NCI-H2196 treated with DMSO at 0.1 percent for 48 hours (cell line): Measurements from ENCODE around the gene ASCC1.
"Not testable (repeated sequence)": the region's sequence is repeated elsewhere in the genome, so short reads cannot be mapped to it uniquely, and the experiment has no call there.

Experiments
- DNase-seq: peaks from one replicate; lab custom pipeline; 2025; ENCODE audit not compliant: unreplicated experiment; lab: John Stamatoyannopoulos, UW

The ASCC1 gene

DNA sequence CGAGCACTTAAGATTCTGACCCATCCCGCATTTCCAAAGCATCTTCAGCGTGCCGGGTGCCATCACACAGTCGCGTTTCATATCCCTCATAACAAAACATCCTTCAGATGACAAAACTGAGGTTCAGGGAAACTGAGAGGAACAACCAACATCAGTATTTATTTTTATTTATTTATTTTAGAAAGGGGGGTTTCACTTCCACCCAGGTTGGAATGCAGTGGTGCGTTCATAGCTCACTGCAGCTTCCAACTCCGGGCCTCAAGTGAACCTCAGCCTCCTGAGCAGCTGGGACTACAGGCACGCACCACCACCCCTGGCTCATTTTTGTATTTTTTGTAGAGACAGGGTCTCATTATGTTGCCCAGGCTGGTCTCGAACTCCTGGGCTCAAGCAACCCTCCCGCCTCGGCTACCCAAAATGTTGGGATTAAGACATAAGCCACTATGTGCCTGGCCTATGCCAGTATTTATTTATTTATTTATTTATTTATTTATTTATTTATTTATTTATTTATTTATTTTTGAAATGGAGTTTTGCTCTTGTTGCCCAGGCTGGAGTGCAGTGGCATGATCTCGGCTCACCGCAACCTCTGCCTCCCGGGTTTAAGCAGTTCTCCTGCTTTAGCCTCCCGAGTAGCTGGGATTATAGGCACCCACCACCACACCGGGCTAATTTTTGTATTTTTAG lies 33.2 kb upstream of the ASCC1 start:
- not testable (repeated sequence) for DNase-seq

DNA sequence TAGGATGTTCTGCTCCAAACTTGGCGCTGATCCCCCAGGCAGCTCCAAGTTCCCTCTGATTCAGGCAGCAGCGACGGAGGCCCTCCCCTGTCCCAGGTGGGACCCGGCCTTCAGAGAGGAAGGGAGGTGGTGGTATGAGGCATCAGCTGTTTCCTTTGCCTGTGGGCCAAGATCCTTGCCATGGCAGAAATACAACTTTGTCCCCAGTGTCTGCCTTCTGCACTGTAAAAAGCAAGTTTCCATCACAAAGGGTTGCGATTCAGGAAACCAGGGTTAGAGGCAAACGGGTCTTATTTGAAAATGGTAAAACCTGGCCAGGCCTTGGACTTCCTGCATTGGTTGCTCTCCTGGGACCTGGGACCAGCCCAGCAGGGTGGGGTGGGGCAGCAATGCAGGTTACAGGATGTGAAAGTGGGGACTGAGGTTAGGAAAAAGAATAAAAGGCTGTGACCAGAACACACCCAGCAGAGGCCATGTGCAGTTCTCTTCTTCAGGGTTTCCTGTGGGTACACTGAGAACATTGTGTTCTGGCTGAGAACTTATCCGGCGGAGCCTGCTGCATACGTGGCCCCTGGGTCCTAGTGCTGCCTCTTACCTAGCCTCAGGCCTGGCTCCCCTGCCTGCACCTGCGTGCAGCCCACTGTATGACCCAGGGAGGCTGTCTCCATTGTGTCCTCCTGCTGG lies 32.5 kb upstream of the ASCC1 start:
- DNase-seq, result no peak

DNA sequence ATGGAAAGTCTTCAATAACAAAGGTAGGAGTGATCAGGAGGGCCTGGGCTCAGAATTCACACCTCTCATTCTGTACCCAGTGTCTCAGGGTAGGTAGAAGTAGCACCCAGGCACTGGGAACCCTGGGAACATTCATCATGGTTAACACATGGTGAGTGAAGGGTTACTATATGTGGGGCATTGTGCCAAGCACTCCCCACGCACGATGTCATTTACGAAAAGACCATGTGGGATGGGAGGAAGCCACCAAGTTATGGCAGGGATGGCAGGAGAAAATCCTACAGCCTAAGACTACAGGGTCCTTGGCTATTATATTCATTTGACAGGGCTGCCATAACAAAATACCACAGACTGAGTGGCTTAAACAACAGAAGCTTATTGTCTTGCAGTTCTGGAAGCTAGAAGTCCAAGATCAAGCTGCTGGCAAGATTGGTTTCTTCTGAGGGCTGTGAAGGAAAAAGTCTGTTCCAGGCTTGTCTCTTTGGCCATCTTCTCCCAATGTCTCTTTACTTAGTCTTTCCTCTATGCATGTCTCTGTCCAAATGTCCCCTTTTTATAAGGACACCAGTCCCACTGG lies 30.0 kb upstream of the ASCC1 start:
- no peak for DNase-seq

DNA sequence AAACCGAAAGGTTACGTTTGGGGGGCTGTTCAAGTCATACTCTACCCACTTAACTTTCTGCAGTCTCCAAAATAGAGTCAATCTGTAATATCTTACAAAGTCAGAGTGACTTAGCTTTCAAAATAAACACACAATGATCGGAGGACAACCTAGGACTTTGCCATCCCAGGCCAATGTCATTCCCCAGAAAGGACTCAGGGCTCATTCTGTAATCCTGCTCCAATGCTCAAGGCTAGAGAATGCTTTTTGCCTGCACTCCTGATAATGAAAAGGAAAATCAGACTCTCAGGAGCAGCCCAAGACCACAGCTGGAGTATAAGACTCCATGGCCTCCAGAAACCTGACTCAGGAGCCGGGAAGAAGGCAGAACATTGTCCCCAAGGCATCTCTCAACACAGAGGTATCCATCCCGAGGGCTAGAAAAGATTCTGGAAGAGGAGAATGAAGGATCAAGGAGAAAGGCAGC lies 28.5 kb upstream of the ASCC1 start:
- DNase-seq, result no peak

DNA sequence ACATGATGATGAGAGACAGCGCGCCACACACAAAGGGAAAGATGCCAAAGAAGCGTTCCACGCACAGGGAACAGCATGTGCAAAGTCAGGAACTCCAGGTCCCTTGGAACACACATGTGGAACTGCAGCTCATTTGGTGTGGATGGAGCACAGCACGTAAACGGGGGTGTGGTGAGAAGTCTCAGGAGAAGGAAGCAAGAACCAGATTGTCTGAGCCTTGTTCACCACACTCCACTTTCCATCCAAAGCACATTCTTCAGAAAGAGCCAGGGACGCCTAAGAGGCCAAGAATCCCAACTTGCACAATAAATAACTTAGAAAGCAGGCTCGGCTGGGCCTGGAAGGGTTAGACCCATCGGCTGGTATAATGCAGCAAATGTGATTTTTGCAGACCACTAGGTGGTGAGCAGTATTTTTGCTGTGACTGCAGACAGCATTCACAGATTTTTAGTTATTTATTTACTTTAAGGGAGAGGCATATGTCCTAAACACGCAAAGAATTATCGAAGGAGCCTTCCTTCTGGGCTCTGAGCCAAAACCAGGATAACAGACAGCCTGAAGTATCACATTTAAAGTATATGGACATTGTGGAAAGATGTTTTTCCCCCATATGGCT lies 27.9 kb upstream of the ASCC1 start:
- DNase-seq, result no peak

DNA sequence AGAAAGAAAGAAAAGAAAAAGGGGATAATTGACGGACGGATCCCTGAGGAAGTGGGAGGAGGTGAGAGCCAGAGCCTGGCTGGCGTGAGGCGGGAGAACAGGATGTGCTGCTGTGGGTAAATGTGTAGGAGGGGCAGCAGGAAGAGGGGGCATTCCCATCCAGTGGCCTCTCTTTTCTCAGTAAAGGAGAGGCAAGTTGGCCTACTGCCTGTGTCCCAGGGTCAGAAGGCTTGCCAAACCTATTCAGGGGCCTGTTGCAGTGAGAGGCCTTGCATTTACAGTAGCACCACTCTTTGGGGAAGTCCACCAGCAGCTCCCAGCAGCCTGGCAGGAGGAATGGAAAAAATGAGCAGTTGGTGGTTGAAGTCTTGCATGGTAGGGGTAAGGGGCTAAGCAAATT lies 26.6 kb upstream of the ASCC1 start:
- DNase-seq, result no peak

DNA sequence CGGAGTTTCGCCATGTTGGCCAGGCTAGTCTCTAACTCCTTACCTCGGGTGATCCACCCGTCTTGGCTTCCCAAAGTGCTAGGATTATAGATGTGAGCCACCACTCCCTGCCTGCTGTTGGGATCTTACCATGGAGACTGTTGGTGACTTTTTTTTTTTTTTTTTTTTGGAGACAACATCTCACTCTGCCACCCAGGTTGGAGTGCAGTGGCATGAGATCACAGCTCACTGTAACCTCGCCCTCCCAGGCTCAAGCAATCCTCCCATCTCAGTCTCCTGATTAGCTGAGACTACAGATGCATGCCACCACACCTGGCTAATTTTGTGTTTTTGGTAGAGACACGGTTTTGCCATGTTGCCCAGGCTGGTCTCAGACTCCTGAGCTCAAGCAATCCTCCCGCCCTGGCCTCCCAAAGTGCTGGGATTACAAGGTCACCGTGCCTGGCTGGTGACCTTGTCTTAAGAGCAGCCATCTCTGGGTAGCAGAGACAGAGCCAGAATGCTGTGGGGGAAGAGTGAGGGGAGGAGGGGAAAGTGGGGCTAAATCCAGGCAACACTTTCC lies 25.7 kb upstream of the ASCC1 start:
- no peak for DNase-seq

DNA sequence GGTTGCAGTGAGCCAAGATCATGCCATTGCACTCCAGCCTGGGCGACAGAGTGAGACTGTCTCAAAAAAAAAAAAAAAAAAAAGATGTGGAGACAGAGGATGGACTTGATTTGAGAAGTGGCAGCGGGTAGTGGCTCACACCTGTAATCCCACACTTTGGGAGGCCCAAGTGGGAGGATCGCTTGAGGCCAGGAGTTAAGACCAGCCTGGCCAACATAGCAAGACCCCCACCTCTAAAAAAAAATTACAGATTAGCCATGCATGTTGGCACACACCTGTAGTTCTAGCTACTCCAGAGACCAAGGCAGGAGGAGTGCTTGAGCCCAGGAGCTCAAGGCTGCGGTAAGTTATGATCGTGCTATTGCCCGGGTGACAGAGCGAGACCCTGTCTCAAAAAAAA lies 24.3 kb upstream of the ASCC1 start:
- DNase-seq, result no peak

DNA sequence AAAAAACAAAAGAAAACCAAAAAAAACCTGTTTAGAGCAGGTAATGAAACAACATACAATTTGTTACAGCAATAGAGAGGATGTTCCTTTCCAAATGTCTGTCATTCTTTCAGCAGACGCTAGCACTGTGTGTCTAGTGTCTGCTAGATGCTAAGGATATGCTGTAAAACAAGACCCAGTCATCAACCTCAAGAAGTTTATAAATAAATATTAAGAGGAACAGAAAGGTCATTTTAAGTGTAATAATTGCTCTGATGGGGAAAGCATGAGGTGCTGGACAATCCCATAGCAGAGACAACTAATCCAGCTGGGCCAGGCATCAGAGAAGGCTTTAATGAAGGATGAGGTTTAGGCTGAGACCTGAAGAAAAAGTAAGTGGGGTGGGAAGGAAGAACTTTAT lies 23.3 kb upstream of the ASCC1 start:
- no peak for DNase-seq

DNA sequence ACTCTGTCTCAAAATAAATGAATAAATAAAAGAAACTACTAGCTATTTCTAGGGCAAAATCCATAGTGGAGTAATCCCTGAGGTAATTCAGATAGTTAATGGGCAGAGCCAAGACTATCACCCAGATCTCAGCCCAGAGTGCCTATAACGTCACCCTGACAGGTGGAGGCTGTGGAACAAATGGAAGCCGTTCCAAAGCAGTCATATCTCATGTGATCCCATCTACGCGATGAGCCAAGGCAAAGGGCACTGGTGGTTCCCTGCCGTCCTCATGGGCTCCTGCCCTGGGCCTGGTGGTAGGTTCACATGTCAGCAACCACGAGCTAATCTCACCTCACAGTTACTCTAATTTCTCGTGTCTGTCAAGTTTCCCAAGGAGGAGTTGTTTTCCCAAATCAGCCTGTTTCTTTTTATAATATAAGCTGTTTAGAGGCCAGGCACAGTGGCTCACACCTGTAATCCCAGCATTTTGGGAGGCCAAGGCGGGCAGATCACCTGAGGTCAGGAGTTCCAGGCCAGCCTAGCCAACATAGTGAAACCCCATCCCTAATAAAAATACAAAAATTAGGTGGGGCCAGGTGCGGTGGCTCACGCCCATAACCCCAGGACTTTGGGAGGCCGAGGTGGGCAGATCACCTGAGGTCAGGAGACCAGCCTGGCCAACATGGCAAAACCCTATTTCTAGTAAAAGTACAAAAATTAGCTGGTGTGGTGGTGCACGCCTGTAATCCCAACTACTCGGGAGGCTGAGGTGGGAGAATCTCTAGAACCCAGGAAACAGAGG lies 22.5 kb upstream of the ASCC1 start:
- no peak for DNase-seq

DNA sequence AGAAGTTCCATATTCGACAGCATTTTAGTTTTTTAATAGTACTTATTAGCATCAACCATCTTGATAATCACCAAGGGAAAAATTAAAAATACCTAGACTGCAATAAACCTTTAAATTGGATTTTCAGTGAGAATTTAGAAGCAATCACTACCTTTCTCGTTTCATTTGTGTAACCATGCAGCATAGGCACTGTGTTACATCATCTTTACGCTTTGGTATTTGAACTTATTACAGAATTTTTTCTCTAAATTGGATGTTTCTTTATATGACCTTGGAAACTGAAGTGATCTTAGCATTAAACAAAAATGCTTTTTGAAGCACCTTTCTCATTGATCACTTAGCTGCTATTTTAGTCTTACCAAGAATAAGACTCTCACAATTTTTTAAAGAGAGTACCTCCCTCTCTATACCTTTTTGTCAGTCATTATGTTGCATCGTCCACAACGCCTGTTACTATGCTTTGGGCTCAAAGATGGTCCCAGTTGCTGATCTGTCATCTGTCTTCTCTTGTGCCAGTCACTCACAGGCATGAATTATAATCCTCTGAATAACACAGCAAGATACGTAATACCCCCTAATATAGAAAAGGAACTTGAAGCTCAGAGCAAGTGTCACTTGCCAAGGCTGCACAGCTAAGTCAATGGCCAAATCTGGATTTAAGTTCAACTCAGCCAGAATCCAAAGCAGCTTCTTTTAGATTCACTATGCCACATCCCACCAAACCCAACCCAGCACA lies 19.6 kb upstream of the ASCC1 start:
- DNase-seq, result no peak

DNA sequence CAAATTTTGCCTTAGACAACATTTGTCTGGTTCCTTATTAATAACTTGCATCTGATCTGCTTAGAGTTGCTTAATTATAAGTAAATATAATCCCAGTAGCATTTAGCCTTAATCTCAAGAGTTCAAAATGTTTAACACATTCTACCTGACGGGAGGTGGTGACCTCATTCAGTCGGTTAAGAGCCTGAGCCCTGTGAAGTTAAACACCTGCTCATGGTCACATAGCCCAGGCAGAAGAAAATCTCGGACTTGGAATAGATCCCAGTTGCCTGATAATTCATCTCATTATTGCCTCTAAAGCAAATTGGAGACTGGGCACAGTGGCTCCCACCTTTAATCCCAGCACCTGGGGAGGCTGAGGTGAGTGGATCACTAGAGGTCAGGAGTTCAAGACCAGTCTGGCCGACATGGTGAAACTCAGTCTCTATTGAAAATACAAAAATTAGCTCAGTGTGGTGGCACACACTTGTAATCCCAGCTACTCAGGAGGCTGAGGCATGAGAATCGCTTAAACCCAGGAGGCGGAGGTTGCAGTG lies 18.6 kb upstream of the ASCC1 start:
- DNase-seq, result peak; percentile 14

DNA sequence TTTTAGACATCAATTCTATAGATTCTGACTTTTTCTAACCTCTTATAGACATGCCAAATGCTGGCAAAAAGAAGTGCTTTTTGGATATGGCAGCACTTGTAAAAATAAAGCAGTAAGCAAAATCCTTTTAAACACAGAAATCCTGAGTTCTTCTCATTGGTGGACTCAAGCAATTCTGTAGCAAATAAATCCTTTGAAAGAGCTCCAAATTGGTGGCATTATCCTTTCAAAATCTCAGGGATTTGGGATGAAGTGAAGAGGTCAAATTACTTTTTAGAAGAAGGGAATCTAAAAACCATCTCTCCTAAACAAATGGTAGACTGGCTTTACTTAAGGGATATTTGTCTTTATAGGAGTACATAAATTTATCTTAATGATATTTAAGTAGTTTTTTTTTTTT lies 17.5 kb upstream of the ASCC1 start:
- no peak for DNase-seq

DNA sequence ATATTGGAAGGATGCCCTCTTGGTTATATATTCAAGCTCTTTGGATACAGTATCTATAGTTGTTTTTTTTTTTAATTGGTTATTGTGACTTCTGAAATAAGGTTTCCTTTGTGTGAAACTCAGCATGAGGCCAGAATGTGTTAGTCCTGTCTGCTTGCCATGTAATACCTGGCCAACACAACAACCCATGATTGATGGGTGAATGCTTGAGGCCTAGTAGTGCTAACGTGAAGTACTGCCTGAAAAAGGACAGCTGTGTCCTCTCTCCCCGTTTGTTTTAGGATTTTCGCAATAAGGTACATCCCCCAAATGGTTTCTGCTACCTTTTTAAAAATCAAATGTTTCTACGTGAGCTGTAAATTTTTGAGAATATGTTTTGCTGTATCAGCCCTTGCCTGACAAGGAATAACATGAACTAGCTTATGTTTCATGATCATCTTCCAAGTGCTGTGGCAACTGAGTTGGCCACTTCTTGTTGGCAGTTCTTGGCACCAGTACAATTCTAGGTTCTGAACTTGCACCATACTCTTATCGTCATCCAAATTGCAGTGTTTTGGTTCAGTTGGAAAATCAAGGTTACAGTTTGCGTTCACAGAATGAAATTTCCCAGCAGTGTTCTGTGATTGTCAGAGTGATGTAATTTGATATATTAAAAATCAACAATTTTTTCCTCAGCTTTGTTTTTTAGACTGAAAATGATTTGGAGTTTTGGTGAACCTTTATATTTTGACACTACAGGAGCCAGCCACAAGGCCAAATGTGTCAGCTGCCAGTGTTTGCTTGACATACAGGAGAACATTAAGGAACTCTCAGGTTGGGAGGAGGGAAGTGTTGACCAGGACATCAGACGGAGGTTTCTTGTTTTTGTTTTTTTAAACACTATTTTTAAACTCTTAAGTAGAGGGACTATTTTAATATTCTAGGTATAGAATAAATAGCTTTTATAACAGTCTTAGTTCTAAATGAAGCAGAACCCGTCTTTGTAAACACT lies 13.5 kb upstream of the ASCC1 start:
- DNase-seq, result no peak

DNA sequence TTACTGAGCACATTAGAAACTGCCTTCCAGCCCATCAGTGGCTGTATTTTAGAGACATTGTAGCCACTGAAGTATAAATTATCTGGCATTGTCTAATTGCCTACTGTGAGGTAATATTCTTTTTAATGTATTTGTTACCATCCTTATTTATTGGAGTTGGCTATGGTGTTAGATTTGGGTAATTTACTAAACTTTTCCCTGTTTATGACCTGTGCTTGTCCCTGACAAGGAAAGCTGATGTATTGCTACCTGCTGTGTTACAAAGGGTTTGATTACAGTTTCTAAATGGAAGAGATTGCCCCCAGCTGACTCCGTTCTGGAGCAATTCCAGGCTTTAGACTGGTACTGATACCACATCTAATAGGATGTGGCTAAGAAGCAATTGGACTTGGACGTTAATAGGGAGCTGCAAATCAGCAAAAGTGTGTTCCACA lies 12.3 kb upstream of the ASCC1 start:
- peak; percentile 18 for DNase-seq

DNA sequence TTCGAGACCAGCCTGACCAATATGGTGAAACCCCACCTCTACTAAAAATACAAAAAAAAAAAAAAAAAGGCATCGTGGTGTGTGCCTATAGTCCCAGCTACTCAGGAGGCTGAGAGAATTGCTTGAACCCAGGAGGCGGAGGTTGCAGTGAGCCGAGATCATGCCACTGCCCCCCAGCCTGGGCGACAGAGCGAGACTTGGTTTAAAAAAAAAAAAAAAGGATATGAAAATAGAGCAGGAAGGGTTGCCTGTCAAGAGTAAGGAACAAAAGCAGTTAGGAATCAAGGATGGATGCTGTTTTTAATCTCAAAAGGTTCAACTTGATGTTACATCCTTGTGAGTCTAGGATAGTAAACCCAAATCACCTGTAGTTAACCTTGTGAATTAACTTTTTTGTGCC lies 11.8 kb upstream of the ASCC1 start:
- no peak for DNase-seq

DNA sequence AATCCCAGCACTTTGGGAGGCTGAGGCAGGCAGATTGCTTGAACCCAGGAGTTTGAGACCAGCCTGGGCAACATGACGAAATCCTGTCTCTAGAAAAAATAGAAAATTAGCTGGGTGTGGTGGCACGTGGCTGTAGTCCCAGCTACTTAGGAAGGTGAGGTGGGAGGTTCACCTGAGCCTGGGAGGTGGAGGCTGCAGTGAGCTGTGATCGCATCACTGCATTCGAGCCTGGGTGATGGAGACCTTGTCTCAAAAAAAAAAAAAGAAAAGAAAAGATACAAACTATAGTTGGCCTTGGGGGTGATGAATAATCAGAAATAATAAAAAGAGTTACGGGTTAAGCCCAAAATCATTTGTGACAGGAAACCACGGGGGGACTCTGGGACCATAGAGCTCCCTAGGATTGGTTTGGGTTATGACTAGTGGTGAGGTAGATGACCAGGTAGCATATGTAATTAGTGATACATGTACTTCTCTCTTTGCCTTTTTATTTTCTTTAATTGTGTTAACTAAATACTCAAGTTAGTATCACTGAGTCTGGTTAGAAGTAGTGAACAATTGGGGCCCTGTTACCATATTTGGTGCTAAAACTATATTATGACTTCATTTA lies 10.4 kb upstream of the ASCC1 start:
- no peak for DNase-seq

DNA sequence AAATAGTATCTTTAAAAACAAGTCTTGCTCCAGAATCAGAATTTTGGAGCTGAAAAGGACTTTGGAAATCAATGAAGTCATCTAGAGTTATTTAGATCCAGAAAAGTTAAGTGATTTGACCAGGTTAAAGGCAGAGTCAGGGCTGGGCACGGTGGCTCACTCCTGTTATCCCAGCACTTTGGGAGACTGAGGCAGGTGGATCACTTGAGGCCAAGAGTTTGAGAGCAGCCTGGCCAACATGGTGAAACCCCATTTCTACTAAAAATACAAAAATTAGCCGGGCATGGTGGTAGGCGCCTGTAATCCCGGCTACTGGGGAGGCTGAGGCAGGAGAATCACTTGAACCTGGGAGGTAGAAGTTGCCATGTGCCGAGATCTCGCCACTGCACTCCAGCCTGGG lies 8.1 kb upstream of the ASCC1 start:
- DNase-seq, result not testable (repeated sequence)
